HG03066 (cell line): Measurements from ENCODE around the gene IL20.
A peak's percentile ranks its signal among the peaks of the same experiment; 100 is the strongest.

Experiments
- ATAC-seq: cut with Tn5 transposase; IDR thresholded peaks from one replicate; pipeline ENCODE4 v1.9.1; 2021; ENCODE audit warnings: low read depth; ENCODE audit not compliant: unreplicated experiment

The IL20 gene, protein sequence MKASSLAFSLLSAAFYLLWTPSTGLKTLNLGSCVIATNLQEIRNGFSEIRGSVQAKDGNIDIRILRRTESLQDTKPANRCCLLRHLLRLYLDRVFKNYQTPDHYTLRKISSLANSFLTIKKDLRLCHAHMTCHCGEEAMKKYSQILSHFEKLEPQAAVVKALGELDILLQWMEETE

GRCh38 chr1:206864939-206865671 is at the start of gene IL20:
Gene IL20 (plus strand): TSS chr1:206865623. CDS start chr1:206865853, 230 bp downstream.
- no peak for ATAC-seq

DNA sequence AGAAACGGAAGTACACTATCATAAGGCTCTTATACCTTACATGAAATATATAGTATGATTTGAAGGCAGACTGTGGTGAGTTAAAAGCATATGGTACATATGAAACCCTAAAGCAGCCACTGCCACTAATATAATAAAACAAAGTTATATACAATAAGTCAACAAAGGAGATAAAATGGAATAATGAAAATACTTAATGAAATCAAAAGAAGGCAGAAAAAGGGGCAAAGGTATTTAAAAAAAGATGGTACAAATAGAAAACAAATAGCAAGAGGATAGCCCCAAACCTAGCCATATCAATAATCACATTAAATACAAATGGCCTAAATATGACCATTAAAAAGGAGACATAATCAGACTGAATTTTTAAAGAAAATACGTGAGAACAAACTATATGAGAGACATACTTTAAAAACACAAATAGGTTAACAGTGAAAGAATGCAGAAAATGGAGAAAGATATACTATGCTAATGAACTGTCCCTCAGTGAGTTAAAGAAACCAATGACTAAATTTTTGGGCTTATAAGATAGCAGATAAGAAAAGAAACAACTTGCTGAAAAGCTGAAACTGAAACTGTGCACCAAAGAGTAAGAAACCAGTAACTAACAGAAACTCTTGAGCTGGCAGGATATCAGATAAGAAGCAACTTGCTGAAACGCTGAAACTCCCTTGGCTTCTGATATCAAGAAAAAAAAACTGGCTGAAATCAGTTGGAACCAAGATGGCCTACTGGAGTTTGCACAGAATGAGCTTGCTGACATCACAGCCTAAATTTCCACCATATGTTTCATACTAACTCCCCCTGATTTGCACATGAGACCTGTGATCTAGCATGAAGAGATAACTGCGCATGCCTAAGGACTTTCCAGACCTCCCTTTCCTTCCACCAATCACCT is 48.8 kb upstream of the IL20 start:
- ATAC-seq: peak; percentile 65

DNA sequence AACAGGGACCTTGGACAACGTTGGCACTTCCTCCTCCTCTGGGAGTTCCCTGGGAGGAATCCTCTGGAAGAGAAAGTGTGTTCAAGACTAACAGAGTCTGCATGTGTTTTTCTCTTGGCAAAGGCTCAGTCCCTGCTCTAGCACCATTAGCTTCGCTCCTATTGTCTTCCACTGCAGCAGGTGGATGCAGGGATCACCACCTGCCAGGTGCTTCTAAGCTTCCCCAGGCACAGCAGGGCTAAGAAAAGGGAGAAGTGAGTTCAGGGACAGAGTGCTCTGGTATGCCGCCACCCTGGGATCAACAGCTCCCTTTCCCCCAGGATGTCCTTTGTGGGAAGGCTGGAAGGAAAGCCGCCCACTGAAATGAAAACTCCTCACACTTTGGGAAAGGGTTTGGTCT is 43.9 kb upstream of the IL20 start:
- no peak for ATAC-seq

DNA sequence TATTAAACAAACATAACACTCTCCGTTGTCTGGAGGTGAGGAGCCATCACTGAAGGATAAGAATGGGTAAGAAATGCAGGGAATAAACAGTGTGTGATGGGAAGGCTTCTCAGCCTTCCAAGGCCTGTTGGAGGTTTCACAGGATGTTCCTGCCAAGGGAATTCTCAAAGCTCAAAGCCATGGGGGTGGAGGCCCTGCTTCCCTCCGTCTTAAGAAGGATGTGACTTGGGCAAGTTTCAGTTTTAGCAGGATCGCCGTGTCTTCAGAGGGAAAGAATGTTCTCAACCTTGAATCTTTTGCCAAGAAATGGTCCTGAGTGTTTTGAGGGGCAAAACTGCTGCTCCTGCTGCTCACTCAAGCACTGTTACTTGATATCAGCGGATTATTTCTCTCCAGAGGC is 41.7 kb upstream of the IL20 start:
- no peak for ATAC-seq

- no peak for ATAC-seq
Observed at GRCh38 chr1:206824331-206824730, 41.1 kb upstream of the IL20 start.

DNA sequence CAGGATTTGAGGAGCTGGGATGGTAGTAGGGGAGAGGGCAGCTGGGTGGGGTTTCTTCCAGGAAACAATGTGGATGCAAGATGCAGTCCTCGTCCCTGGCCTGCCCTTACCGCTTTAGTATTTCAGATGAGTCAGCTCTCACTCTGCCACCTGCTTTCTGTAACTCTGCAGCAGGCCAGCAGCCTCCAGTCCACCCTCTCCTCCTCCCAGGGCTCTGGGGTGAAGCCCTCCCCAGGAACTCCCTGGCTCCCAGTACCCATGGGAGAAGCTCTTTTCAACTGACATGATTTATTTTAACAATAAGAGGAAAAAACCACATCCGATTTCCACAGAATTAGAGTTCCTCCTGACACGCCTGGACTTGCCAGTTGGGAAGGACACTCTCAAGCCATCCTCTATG is 39.0 kb upstream of the IL20 start:
- no peak for ATAC-seq

DNA sequence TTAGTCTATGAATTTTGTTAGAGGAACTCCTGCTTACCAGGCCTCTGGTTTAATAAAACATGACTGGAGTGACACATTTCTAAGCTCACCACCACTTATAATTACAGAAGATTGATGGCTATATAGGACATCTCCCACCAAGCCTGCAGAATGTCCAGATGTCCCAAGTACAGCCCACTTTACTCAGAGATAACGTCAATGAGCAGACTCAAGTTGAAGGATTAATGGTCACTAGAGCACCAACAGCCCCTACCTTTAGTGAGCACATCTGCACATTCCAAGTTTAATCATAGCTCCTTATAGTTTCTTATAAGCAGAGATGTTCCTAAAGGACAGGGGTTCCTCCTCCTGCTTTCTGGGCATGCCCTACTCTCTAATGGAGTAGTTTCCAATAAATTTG is 37.4 kb upstream of the IL20 start:
- ATAC-seq: no peak

DNA sequence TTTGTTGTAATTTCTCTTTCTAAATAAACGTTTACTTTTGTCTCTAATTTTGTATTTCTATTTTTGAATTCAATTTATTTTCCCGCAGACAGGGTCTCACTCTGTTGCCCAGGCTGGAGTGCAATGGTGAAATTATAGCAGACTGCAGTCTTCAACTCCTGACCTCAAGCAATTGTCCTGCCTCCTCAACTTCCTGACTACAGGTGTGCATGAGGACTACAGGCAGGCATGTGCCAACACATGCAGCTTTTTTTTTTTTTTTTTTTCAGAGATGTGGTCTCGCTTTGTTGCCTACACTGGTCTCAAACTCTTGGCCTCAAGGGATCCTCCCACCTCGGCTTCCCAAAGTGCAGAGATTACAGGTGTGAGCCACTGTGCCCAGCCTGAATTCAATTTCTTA is 36.7 kb upstream of the IL20 start:
- ATAC-seq: no peak

DNA sequence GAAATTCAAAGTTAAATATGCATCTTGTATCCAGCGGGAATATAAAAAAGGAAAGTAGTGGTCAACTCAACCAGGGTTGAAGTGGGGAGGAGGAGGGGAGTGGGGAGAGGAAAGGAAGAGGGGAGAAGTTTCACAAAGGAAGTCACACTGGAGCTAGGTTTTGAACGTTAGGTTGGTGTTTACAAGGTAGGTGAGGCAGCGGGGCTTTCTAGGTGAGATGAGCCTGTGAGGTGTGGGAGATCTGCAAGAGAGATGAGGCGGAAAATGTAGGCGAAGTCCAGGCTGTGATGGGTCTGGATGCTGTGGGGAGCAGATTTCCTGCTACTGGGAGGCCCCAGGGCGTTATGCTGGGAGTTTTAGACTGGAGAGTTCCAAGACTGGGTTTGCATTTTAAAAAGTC is 36.1 kb upstream of the IL20 start:
- no peak for ATAC-seq

- ATAC-seq: no peak
Observed at GRCh38 chr1:206829875-206830274, 35.5 kb upstream of the IL20 start.

DNA sequence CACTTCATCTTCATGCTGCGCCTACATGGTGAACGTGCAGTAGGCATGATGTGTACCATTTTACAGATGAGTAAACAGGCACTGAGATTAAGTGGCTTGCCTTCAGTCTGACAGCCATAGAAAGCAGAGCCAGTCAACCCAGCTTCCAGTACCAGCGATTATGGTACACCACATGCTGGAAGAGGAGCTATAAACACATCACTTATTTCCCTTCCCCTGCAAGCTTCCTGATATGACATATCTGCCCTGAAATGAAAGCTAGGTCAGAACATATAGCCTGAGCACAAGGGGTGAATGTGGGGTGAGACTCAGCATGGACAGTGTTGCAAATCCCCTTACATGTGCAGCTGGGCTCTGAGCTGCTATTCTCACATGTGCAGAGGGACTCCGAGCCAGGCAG is 33.8 kb upstream of the IL20 start:
- no peak for ATAC-seq

GRCh38 chr1:206832352-206832880 is 33.0 kb upstream of the IL20 start:
- no peak for ATAC-seq

DNA sequence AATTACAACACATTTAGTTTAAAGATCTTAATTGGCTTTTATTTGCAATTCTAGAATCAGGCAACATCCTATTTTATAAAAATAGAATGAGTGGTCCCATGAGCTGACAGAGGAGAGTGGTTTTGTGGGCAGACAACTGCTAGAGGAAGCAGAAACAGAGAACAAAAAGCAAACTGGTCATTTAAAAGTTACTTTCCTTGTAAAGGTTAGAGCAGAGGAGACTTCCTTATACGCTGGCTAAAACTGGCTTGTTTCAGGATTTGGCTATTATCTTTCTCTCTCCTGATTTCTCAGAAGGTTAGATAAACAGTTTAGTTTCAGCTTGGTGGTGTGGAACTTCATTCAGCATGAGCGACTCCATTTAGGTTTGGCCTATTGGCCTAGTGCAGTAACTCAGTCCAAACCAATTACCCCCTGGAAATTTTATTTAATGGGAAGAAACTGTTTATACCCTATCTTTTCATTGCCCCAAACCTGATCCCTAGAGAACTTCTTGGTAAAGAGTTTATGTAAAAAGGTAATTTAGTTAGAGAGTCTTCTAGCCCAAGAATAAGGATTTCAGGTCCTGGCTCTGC is 32.2 kb upstream of the IL20 start:
- ATAC-seq: no peak

- ATAC-seq: no peak
Observed at GRCh38 chr1:206833801-206834200, 31.6 kb upstream of the IL20 start.

DNA sequence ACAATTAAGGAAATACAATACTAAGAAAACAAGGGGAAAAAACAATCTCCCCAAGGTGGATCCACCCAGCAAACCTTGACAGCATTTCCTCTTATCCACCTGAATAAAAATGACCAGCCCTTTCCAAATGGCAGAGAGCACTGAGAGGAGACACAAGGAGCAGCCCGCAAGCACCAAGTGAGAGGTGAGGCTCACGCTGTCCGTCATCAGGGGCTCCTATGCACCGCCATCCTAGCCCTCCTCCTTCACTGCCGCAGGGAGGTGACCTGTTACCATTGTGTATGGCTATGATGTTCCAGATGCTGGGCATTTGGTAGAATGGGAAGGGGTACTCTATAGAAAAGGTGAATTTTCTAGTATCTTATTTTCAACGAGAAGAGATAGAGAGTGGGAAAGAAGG is 31.2 kb upstream of the IL20 start:
- ATAC-seq: no peak

DNA sequence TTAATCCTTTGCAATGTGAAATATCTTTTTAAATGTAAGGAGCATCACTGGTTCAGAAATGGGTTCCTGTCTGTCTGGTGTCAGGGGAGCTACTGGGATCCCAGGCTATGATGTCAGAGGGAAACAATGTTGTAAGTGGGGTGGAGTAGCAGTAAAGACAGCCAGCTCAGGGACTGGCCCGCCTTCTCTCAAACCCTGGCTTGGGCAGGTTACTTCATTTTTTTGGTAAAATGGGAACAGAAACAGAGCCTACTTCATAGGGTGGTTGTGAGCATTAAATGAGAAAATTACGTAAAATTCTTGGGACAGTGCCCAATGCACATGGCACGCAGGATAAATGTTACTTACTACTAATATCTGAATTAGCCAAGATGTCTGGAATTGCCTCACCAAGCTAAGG is 30.7 kb upstream of the IL20 start:
- ATAC-seq: no peak

DNA sequence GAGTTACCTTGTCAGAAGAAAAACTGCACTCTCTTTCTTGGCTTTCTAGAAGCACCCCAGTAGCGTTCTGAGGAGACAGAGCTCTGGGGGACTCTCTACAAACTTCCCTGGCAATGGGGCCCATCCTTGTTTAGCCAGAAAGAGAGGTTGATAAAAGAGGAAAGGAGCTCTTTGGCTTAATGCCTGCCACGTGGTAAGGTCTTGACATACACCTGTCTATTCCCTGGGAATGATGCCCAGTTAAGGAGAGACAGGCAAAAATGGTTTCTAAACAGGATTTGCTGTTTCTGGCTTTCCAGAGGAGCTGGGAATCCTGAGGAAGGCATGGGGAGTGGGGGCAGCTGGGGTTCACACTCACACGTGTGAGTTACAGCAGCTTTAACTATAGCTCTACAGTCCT is 30.2 kb upstream of the IL20 start:
- no peak for ATAC-seq

- ATAC-seq: no peak
Observed at GRCh38 chr1:206836111-206836510, 29.3 kb upstream of the IL20 start.

GRCh38 chr1:206839006-206839560 is 26.3 kb upstream of the IL20 start:
- no peak for ATAC-seq

GRCh38 chr1:206839857-206840256 is 25.6 kb upstream of the IL20 start:
- no peak for ATAC-seq
